A549 treated with ZK216348 at 1 μM for 4 hours (cell line): ENCODE data around the gene TMEM129. TPM values are rescaled to one million over a fixed set of nuclear protein-coding genes. Genes with fewer than 3 reads are reported as not detected.

Experiments
- total RNA-seq: library from RNA; stranded (reverse); fragments of 200-300 nt; extraction: Qiagen RNA extraction; gene quantifications from 5 replicates; pipeline ENCODE4 v1.2.3, GENCODE V29; 2022; ENCODE audit warnings: low read depth

Gene TMEM129
- 11.1 to 29.1 TPM (median 23.9 TPM) in 5 replicates for total RNA-seq

GRCh38 chr4:1721003-1721665, at the start of gene TMEM129, which contains the start of gene TACC3:
Gene TMEM129, minus strand, starts transcription at chr4:1721323. Its CDS starts 486 bp downstream, at chr4:1720837.
Gene TACC3, plus strand, starts transcription at chr4:1721521. Its CDS starts 1,901 bp downstream, at chr4:1723422.

GRCh38 chr4:1712216-1713002, 8.7 kb downstream of the TMEM129 start, which contains the start of gene SLBP:
Gene SLBP, minus strand, starts transcription at chr4:1712319. Its CDS starts 131 bp downstream, at chr4:1712188.

DNA sequence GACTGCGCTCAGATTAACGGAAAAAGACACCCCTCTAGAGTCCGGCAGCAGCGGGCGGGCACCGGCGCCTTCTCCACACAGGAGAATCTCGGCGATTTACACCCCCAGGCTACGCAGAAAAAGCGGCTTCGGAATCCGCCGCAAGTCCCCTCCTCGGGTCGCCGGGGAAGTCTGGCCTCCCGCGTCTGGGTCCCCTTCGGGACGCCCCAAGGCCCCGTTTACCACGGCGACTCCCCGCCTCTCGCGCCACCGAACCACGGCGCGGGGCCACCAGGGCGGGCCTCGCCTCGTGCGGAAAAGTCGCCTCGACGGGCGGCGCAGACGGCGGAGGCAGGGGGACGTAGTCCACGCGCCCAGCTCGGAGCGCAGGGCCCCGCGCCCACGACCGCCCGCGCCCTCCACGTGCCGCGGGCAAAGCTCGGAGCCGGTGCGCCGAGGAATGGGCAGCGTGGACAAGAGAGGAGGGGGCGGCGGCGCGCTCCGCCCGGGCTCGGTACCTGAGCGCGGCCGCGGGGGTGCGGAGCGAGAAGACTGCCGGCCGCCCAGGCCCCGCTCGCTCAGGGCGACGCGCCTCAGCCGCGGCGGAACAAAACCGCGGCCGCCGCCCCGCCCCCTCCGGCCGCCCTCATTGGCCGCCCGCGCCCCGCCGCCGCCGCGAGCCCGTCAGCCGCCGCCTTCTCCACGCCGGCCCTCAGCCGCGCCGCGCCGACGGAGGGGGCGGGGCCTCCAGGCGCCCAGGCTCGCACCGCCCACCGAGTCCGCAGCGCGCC, 37.2 kb downstream of the TMEM129 start, which contains the start of gene FAM53A:
Gene FAM53A, minus strand, starts transcription at position 578 of the 770 bp plus-strand sequence. CDS start 15,572 bp downstream, outside the sequence.

Other genes starting within 250 kb of the TMEM129 start
- 0.67 to 1.2 TPM (median 0.95 TPM) in 5 replicates for gene FAM53A, start 37.0 kb downstream of the TMEM129 start, total RNA-seq
- 65.9 to 103 TPM (median 70.6 TPM) in 5 replicates for gene SLBP, start 9.0 kb downstream of the TMEM129 start, total RNA-seq
- gene TACC3, start 198 bp upstream of the TMEM129 start, total RNA-seq: 80.9 to 99.4 TPM (median 87.8 TPM) in 5 replicates
- 0.50 to 2.6 TPM (median 2.3 TPM) in 5 replicates for gene FGFR3, start 72.0 kb upstream of the TMEM129 start, total RNA-seq
- 20.8 to 32.6 TPM (median 31.2 TPM) in 5 replicates for gene LETM1, start 134.8 kb upstream of the TMEM129 start, total RNA-seq
- 37.4 to 49.7 TPM (median 45.7 TPM) in 5 replicates for gene NSD2, start 150.1 kb upstream of the TMEM129 start, total RNA-seq